ENCODE results near the gene SENP2.
"Not testable (repeated sequence)": the region's sequence is repeated elsewhere in the genome, so short reads cannot be mapped to it uniquely, and the experiment has no call there.

SENP2 gene

DNA sequence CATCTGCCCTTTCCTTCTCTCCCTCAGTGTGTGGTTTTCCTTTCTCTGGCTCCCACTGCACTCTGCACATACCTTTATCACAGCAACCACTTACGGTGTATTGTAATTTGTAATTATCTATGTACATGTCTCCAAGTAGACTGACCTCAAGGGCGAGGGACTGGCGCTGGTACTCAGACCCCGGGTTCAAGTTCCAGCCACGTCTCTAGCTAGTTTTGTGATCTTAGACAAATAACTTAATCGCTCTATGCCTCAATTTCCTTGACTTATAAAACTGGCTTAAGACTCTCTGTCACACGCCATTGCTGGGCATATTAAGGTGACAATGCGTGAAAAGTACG, 607 bp upstream of the SENP2 start:
- peak overlapping the region; percentile 45 for H3K4me3 ChIP-seq (ENCODE audit: low read depth, low read length)

DNA sequence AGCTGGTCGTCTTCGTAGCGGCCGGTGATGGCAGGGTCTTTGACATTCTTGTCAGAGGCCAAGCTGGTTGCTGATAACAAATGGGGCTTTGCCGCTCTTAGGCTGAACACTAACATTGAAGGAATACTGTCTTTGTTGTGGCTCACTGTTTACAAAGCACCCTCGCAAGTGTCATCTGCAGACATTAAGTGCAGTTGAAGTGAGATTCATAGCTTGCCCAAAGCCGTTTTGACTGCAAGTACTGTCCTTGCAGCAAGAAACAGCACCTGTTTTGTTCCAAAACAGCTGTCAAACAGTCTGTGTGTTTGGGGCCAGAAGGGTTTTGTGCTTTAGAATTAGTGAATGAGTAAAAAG, 568 bp downstream of the SENP2 start:
- H3K4me3 ChIP-seq (ENCODE audit: low read depth, low read length): peak overlapping the region; percentile 85

DNA sequence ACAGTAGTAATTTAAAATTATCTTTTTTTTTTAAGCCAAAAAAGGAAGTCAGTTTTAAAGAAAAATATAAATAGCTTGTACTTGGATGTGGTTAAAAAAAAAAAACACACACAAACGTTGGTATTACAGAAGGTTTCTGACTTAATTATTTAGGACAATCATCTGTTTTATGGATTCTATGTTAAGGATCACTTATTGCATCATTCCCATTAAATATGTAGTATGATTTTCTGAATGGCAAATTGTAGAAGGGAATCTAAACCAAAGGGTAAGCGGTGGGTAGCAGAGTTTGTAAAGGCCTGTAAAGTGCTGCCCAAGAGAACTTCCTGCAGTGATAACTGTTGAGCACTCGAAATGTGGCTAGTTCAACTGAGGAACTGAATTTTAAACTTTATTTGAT, 8.0 kb downstream of the SENP2 start:
- H3K4me3 ChIP-seq (ENCODE audit: low read depth, low read length): no peak overlapping the region

DNA sequence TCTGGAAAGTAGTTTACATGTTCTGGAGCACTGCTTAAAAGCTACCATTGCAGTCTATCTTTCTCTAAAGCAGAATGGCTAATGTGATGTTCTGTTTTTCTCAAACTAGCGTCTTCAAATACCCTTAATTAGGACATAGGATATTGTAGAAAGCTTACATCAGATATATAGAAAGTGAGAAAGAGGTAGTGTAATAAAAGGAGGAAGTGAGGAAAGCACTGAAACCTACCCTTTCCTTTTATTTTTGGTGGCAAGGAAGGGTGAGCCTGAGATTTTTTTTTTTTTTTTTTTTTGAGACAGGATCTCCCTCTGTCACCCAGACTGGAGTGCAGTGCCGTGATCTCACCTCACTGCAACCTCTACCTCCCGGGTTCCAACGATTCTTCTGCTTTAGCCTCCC, 9.4 kb downstream of the SENP2 start:
- no peak overlapping the region for H3K4me3 ChIP-seq (ENCODE audit: low read depth, low read length)

- H3K4me3 ChIP-seq (ENCODE audit: low read depth, low read length): no peak overlapping the region
Observed at GRCh38 chr3:185605566-185605965, 19.5 kb downstream of the SENP2 start.

- H3K4me3 ChIP-seq (ENCODE audit: low read depth, low read length): no peak overlapping the region
Observed at GRCh38 chr3:185606196-185606595, 20.1 kb downstream of the SENP2 start.

DNA sequence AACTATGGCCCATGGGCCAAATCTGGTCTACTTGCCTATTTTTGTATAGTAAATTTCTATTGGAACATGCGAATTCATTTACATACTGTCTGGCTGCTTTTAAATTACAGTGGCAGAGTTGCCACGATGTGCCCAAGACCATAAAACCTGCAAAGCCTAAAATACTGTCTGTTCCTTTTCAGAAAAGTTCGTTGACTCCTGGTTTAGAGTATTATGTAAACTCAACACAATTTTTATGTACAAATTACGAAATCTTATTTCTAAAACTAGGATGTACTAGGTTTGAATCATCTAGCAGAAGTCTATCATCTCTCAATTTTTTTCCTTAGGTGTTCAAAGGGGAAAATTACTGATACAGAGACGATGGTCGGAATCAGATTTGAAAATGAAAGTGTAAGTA, 26.9 kb downstream of the SENP2 start:
- no peak overlapping the region for H3K4me3 ChIP-seq (ENCODE audit: low read depth, low read length)

GRCh38 chr3:185623939-185624665, 38.0 kb downstream of the SENP2 start:
- H3K4me3 ChIP-seq (ENCODE audit: low read depth, low read length): no peak overlapping the region

DNA sequence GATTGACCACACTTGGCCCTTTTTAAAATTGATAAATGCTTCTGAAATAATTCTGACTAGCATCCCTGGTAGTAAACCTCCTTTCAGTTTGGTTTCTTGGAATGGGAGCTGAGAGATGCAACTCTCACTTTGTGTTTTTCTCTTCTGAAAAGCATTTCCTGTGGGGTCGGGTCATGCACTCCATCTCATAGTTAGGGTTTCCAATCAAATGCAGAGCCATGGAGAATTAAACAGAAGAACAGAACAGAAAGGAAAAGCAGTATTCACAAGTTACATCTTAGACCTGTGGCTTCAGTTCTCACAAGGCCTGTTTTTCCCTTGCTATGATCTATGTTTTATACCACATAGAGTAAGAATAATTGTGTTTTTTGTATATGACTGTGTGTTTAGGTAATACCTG, 39.7 kb downstream of the SENP2 start:
- no peak overlapping the region for H3K4me3 ChIP-seq (ENCODE audit: low read depth, low read length)

DNA sequence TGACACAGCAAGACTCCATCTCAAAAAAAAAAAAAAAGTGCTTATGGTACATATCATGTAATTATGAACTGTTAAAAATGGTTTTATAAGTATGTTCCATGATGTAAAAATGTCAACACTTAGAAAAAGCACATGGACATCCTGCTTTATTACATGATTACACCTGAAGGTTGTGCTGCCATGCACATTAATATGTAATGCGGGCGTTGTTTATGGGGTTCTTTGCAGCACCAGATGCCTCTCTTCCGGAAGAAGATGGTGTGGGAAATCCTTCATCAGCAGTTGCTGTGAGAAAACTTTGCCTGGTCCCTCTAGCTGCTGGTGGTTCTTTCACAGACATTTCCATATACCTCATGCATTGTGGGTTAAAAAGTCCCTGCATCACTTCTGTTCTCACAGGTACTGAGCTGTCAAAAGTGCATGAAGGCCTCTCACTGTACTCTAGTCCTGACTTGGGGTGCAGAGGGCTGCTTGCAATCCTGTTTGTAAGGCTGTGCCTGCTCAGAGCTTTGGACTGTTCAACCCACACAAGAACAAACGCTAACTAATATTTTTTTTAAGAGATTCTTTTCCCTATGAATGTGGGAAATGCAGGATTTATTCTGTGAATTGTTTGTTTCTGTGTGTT, 43.6 kb downstream of the SENP2 start:
- H3K4me3 ChIP-seq (ENCODE audit: low read depth, low read length): no peak overlapping the region

DNA sequence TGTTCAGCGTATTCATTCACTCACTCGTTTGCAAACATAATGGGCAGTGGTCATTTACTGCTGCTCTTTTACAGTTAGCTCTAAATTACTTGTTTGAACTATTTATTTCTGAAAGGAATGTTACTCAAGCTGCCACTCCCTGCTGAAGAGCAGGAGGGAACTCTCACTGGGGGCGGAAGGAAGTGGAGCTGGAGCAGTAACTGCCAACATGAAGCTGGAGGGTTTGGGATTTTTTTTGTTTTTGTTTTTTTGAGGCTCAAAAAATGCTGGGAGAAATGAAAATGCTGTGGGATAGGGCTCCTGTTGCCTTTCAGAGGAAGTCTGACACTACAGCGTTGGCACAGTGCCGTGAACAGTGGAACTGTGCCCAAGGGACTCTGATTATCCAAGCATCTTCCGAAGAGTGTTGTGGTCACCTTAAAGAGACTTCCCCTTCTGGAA, 44.1 kb downstream of the SENP2 start:
- H3K4me3 ChIP-seq (ENCODE audit: low read depth, low read length): no peak overlapping the region

GRCh38 chr3:185631108-185631507, 45.0 kb downstream of the SENP2 start:
- no peak overlapping the region for H3K4me3 ChIP-seq (ENCODE audit: low read depth, low read length)

DNA sequence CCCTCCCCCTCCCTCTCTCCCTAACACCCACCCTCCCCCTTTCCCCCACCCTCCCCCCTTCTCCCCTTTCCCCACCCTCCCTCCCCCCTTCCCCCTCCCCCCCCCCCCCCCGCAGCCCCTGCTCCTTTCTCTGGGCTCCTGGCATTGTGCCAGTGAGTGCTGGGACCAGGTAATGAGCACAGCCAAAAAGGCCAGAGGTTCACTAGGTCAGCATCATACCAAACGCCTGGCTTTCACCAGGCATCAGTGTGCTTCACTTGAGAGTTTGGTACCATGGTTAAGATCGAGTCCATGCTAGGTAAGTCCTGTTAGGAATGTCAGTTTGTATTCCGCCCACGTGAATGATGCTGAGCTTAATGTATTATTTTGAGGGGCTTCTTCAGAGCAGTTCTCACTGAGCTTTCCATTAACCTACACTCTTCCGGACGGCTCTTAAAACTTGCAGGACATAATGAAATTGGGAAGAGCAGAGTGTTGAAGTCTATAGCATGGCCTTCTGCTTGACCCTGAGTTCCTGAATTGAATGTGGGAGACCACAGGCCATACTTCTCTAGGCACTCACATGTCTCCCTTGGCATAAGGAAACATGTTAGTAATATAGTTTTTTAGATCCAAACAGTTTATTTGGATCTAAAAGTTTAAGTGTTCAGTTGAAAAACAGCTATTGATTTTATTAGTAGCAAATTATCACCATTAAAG, 45.6 kb downstream of the SENP2 start:
- H3K4me3 ChIP-seq (ENCODE audit: low read depth, low read length): no peak overlapping the region

- H3K4me3 ChIP-seq (ENCODE audit: low read depth, low read length): no peak overlapping the region
Observed at GRCh38 chr3:185632996-185633395, 46.9 kb downstream of the SENP2 start.

- no peak overlapping the region for H3K4me3 ChIP-seq (ENCODE audit: low read depth, low read length)
Observed at GRCh38 chr3:185637388-185637787, 51.3 kb downstream of the SENP2 start.

DNA sequence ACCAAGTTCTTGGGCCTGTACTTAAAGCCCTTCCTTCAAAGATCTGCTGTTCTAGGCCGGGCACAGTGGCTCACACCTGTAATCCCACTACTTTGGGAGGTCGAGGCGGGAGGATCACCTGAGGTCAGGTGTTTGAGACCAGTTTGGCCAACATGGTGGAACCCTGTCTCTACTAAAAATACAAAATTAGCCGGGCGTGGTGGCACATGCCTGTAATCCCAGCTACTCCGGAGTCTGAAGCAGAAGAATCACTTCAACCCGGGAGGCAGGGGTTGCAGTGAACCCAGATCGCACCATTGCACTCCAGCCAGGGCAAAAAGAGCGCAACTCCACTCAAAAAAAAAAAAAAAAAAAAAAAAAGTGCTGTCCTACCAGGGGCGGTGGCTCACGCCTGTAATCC, 52.6 kb downstream of the SENP2 start:
- H3K4me3 ChIP-seq (ENCODE audit: low read depth, low read length): not testable (repeated sequence)

- H3K4me3 ChIP-seq (ENCODE audit: low read depth, low read length): no peak overlapping the region
Observed at GRCh38 chr3:185639632-185640206, 53.6 kb downstream of the SENP2 start.

DNA sequence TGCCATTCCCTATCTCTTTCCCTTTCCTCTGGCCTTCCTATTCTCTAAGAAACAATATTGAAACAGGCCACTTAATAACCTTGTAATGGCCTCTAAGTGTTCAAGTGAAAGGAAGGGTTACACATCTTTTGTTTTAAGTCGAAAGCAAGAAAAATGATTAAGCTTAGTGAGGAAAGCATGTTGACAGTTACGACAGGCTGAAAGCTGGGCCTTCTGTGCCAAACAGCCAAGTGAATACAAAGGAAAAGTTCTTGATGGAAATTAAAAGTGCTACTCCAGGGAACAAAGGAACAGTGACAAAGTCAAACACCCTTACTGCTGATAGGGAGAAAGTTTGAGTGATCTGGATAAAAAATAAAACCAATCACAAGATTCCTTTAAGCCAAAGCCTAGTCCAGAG, 54.2 kb downstream of the SENP2 start:
- H3K4me3 ChIP-seq (ENCODE audit: low read depth, low read length): no peak overlapping the region

DNA sequence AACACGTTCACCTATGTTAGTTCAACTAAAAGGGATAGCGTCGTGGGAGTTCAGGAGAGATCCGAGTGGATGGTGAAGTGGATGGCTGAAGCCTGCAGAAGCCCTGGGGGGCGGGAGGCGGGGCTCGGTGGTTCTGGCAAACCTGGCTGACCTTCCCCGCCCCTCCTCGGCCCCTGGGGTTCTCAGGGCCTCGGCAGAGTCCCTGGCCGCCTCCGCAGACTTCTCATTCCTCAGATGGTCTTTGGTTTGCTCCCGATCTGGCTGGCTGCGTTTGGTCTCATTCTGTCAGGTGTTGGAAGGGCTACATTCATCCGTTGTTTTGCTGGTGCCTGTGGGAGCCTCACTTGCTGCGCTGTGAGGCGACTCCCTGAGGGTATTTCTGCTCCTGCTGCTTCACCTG, 59.1 kb downstream of the SENP2 start:
- not testable (repeated sequence) for H3K4me3 ChIP-seq (ENCODE audit: low read depth, low read length)

GRCh38 chr3:185645596-185646381, 59.7 kb downstream of the SENP2 start:
- H3K4me3 ChIP-seq (ENCODE audit: low read depth, low read length): no peak overlapping the region
